Measurements from ENCODE around the gene TYSND1. TPM values are rescaled to one million over a fixed set of nuclear protein-coding genes. Genes with fewer than 3 reads are reported as not detected.

The TYSND1 gene
- polyA plus RNA-seq, 2 of the 4 experiments (the other 2 are of a cell fraction), result 10.9 to 20.7 TPM

- no peaks in the 10 kb centered on the region for H3K4me1 ChIP-seq
- no peak overlapping the region for H3K27ac ChIP-seq
- no peaks in the 10 kb centered on the region for H3K9me3 ChIP-seq
- no peak overlapping the region for H3K4me3 ChIP-seq
- ATAC-seq, result peak in 1 of 2 experiments; percentile 45; a peak in 3 of 6 replicates
- H3K4me2 ChIP-seq, result no peak overlapping the region
- CTCF ChIA-PET, result interaction anchor here (0.9 to 14.0 kb wide), 14 partner anchors 8 to 273 kb away, joined by 3 to 244 read pairs (median 8); partner anchors contain the start of gene TYSND1
- FAIRE-seq, result no peak
- TF ChIP-seq RARB (CRISPR knock-in tag; IDR thresholded peaks at IDR 0.05), result no peak
- TF ChIP-seq CTCF (IDR thresholded peaks at IDR 0.05), result no peak
- no peak for TF ChIP-seq CEBPB (IDR thresholded peaks at IDR 0.05)
- TF ChIP-seq MAZ (IDR thresholded peaks at IDR 0.05; ENCODE audit: borderline replicate concordance, low read depth, low read length), result no peak
- TF ChIP-seq HDAC2 (IDR thresholded peaks at IDR 0.05), result no peak
- TF ChIP-seq E2F6 (IDR thresholded peaks at IDR 0.05; ENCODE audit: borderline replicate concordance, low read depth), result no peak
- no peak for TF ChIP-seq RNF2 (IDR thresholded peaks at IDR 0.05; ENCODE audit: borderline replicate concordance, low read depth)
- 90% methylated on average over 6 of the region's 15 CpGs for WGBS (ENCODE audit: missing lambda C conversion rate)
- peak in 1 of 2 experiments; percentile 25 for DNase-seq (ENCODE audit: low read depth in 1 of 2, low spot score in 1 of 2)
- POLR2A ChIA-PET, result interaction anchor here (1.6 kb wide), 1 partner anchor 31 kb away, joined by 11 read pairs; the partner anchor contains the start of gene TYSND1
These were observed 31.6 kb downstream of the TYSND1 start for GRCh38 chr10:70114902-70115301.

GRCh38 chr10:70112071-70112470, 34.4 kb downstream of the TYSND1 start:
- CTCF ChIA-PET, result interaction anchor here (1.5 to 12.1 kb wide), 2 partner anchors 11 to 35 kb away, joined by 4 to 244 read pairs; partner anchors contain the start of gene TYSND1

More at GRCh38 chr10:70112071-70112470, 34.4 kb downstream of the TYSND1 start:
- no peak for FAIRE-seq
- Histone ChIP-seq H3K4me1 (no peaks in the 10 kb centered on the region), H3K4me3 (no peak overlapping the region), H3K27ac (no peak overlapping the region), H3K9me3 (no peaks in the 10 kb centered on the region), H3K4me2 (no peak overlapping the region)
- no peak for ATAC-seq
- TF ChIP-seq MAX (IDR thresholded peaks at IDR 0.05) (no peak), JUNB (IDR thresholded peaks at IDR 0.05) (no peak), ZSCAN20 (CRISPR knock-in tag; IDR thresholded peaks at IDR 0.05) (no peak), FOSL2 (IDR thresholded peaks at IDR 0.05) (no peak), FOSL2 (CRISPR knock-in tag; IDR thresholded peaks at IDR 0.05) (no peak), REST (IDR thresholded peaks at IDR 0.05) (no peak), EHF (CRISPR knock-in tag; IDR thresholded peaks at IDR 0.05) (no peak), JUN (IDR thresholded peaks at IDR 0.05) (no peak), TFCP2L1 (CRISPR knock-in tag; IDR thresholded peaks at IDR 0.05) (no peak), BHLHE40 (IDR thresholded peaks at IDR 0.05; ENCODE audit: low read depth, low read length) (no peak), FOSB (CRISPR knock-in tag; IDR thresholded peaks at IDR 0.05) (no peak), RFX5 (IDR thresholded peaks at IDR 0.05) (no peak), SREBF2 (IDR thresholded peaks at IDR 0.05) (no peak), EP300 (IDR thresholded peaks at IDR 0.05) (no peak), ESRRA (IDR thresholded peaks at IDR 0.05; ENCODE audit: borderline replicate concordance, low read length) (no peak)
- POLR2A ChIA-PET, result no interaction called here
- DNase-seq (ENCODE audit: low read depth in 1 of 2, low spot score in 1 of 2), result no peak
- whole genome bisulfite sequencing (ENCODE audit: missing lambda C conversion rate), result 90% methylated on average over 8 of the region's 8 CpGs

Data from A549 (cell line).